SHP77 (cell line): ENCODE results near the gene LHX1.

ENCODE experiments used
- DNase-seq, 2 experiments: peaks; one replicate each; lab custom pipeline; 2025; lab: John Stamatoyannopoulos, UW

Gene LHX1

GRCh38 chr17:36922175-36922574 is 15.1 kb upstream of the LHX1 start:
- no peak for DNase-seq

GRCh38 chr17:36923814-36924221 is 13.5 kb upstream of the LHX1 start:
- DNase-seq: no peak

GRCh38 chr17:36926226-36926625 is 11.0 kb upstream of the LHX1 start:
- DNase-seq: no peak

- no peak for DNase-seq
Measured at GRCh38 chr17:36926701-36927100, 10.6 kb upstream of the LHX1 start.

- no peak for DNase-seq
Measured at GRCh38 chr17:36928471-36929345, 8.6 kb upstream of the LHX1 start.

- DNase-seq: no peak
Measured at GRCh38 chr17:36929851-36930582, 7.3 kb upstream of the LHX1 start.

GRCh38 chr17:36930583-36930900 is 6.7 kb upstream of the LHX1 start:
- DNase-seq: no peak

GRCh38 chr17:36931096-36931696 is 6.1 kb upstream of the LHX1 start:
- DNase-seq: no peak

GRCh38 chr17:36931697-36932382 is 5.4 kb upstream of the LHX1 start:
- no peak for DNase-seq

GRCh38 chr17:36932383-36932693 is 4.9 kb upstream of the LHX1 start:
- no peak for DNase-seq

GRCh38 chr17:36932694-36933511 is 4.4 kb upstream of the LHX1 start:
- DNase-seq: no peak

- no peak for DNase-seq
Measured at GRCh38 chr17:36933512-36934143, 3.6 kb upstream of the LHX1 start.

- no peak for DNase-seq
Measured at GRCh38 chr17:36934144-36934691, 3.1 kb upstream of the LHX1 start.

GRCh38 chr17:36934692-36935630 is 2.3 kb upstream of the LHX1 start:
- no peak for DNase-seq

- no peak for DNase-seq
Measured at GRCh38 chr17:36935671-36936454, 1.4 kb upstream of the LHX1 start.

GRCh38 chr17:36936455-36937000 is 747 bp upstream of the LHX1 start:
- DNase-seq: no peak

- no peak for DNase-seq
Measured at GRCh38 chr17:36937959-36938565, 787 bp downstream of the LHX1 start.

GRCh38 chr17:36938566-36939051 is 1.3 kb downstream of the LHX1 start:
- DNase-seq: no peak
